Type B pancreatic cell (in vitro differentiated cells): ENCODE measurements around the gene MKS1. TPM values are rescaled to one million over a fixed set of nuclear protein-coding genes. Genes with fewer than 3 reads are reported as not detected.
A peak's percentile ranks its signal among the peaks of the same experiment; 100 is the strongest.

Experiments used
- DNase-seq: peaks from one replicate; pipeline ENCODE4 v3.0.0; 2021; ENCODE audit warnings: mixed read lengths; ENCODE audit not compliant: unreplicated experiment; ENCODE audit errors: extremely low spot score
- H3K27ac Mint-ChIP-seq: 2 replicates; pipeline ENCODE4 v1.8.0; 2021; ENCODE audit warnings: mild to moderate bottlenecking, mixed read lengths
- H3K27me3 Mint-ChIP-seq: 2 replicates; pipeline ENCODE4 v1.8.0; 2021; ENCODE audit warnings: mixed read lengths
- H3K36me3 Mint-ChIP-seq: 2 replicates; pipeline ENCODE4 v1.8.0; 2021; ENCODE audit warnings: mixed read lengths
- H3K4me1 Mint-ChIP-seq: one replicate; pipeline ENCODE4 v1.8.0; 2021; ENCODE audit warnings: mixed read lengths; ENCODE audit not compliant: unreplicated experiment
- H3K4me3 Mint-ChIP-seq: 2 replicates; pipeline ENCODE4 v1.8.0; 2021; ENCODE audit warnings: mild to moderate bottlenecking, mixed read lengths
- H3K9me3 Mint-ChIP-seq: 2 replicates; pipeline ENCODE4 v1.8.0; 2021; ENCODE audit warnings: mixed read lengths
- CTCF ChIP-seq: fragments of 200-600 bp; sonication (generic); conservative IDR thresholded peaks from 2 replicates; pipeline ENCODE4 v1.5.0; 2021; ENCODE audit warnings: antibody characterized with exemption, mild to moderate bottlenecking
- long read RNA-seq: library from polyadenylated mRNA; unstranded; transcript quantifications from one replicate; pipeline ENCODE4 v2.0.0, GENCODE V29; 2020
- total RNA-seq: library from RNA; stranded (reverse); gene quantifications from 2 replicates; pipeline ENCODE4 v1.2.1, GENCODE V29; 2021; ENCODE audit warnings: low replicate concordance

Gene MKS1
- total RNA-seq: 21.9 and 33.2 TPM in 2 replicates
- long read RNA-seq, transcript MKS1-202 (18 exons, 2,397 nt): major isoform, 30 of 63 reads
- long read RNA-seq, partial matches to known transcripts: 9 of 63 reads
- long read RNA-seq, other reads (novel, unspliced or antisense): 19 of 63 reads

- Mint-ChIP-seq H3K4me3 (peak within 1 kb of the TSS; percentile 96), H3K27me3 (peaks cover 26% of the 10 kb centered on the region), H3K27ac (peak within 1 kb of the TSS; percentile 88), H3K4me1 (peaks cover 12% of the 10 kb centered on the region), H3K36me3 (peaks cover 3% of the 10 kb centered on the region), H3K9me3 (no peaks in the 10 kb centered on the region)
- DNase-seq: peak; percentile 99
- peak; percentile 77 for TF ChIP-seq CTCF
These were observed at the start of gene MKS1 for GRCh38 chr17:58219007-58219788. Gene MKS1 (minus strand): TSS chr17:58219255. CDS start chr17:58219230, 25 bp downstream.

GRCh38 chr17:58268326-58268725, 49.3 kb upstream of the MKS1 start:
- H3K27me3 Mint-ChIP-seq: peaks cover 53% of the 10 kb centered on the region
- no peaks in the 10 kb centered on the region for H3K9me3 Mint-ChIP-seq
- no peaks in the 10 kb centered on the region for H3K4me1 Mint-ChIP-seq
- H3K27ac Mint-ChIP-seq: no peak overlapping the region
- peak; percentile 45 for DNase-seq
- no peaks in the 10 kb centered on the region for H3K36me3 Mint-ChIP-seq
- H3K4me3 Mint-ChIP-seq: no peak overlapping the region
- no peak for TF ChIP-seq CTCF

GRCh38 chr17:58267347-58268324, 48.6 kb upstream of the MKS1 start:
- no peak for TF ChIP-seq CTCF
- H3K36me3 Mint-ChIP-seq: no peaks in the 10 kb centered on the region
- H3K27me3 Mint-ChIP-seq: peaks cover 59% of the 10 kb centered on the region

GRCh38 chr17:58265902-58266875, 47.1 kb upstream of the MKS1 start:
- TF ChIP-seq CTCF: no peak
- Mint-ChIP-seq H3K36me3 (no peaks in the 10 kb centered on the region), H3K9me3 (no peaks in the 10 kb centered on the region), H3K4me1 (no peaks in the 10 kb centered on the region), H3K27ac (no peak overlapping the region), H3K27me3 (peaks cover 69% of the 10 kb centered on the region), H3K4me3 (no peak overlapping the region)
- no peak for DNase-seq

More at GRCh38 chr17:58267347-58268324, 48.6 kb upstream of the MKS1 start:
- no peak overlapping the region for H3K4me3 Mint-ChIP-seq
- no peak overlapping the region for H3K27ac Mint-ChIP-seq
- DNase-seq: peak; percentile 42
- H3K9me3 Mint-ChIP-seq: no peaks in the 10 kb centered on the region
- H3K4me1 Mint-ChIP-seq: no peaks in the 10 kb centered on the region
